HEK293 (cell line): ENCODE data around the gene DCTN2.

Source experiments
- CTCF ChIA-PET: fragments of 350-600 bp; formaldehyde crosslinking; extraction: SDS; loops from one replicate; lab custom pipeline; 2021; ENCODE audit warnings: antibody characterized with exemption; lab: Yijun Ruan, JAX
- POLR2A ChIA-PET: fragments of 300-600 bp; formaldehyde crosslinking; extraction: SDS; loops from one replicate; lab custom pipeline; 2020; ENCODE audit warnings: antibody characterized with exemption, inconsistent platforms; lab: Yijun Ruan, JAX
- H3K27ac ChIP-seq: fragments of 200-500 bp; sonication (Bioruptor generic); 2 replicates; pipeline ENCODE4 v1.5.1; 2014; ENCODE audit warnings: low read depth, low read length, control low read depth, inconsistent platforms; ENCODE audit errors: extremely low read depth
- H3K36me3 ChIP-seq, 2 experiments: fragments of 200-500 bp in 1 of 2; sonication (Bioruptor generic) in 1 of 2; 1 replicate in 1 of 2; 2 replicates in 1 of 2; pipeline ENCODE4 v1.5.1; 2014 to 2017; ENCODE audit warnings: inconsistent platforms in 2 of 2, low read length in 2 of 2; ENCODE audit not compliant: control insufficient read depth in 2 of 2, insufficient read depth in 1 of 2
- H3K4me1 ChIP-seq: fragments of 200-500 bp; sonication (Bioruptor generic); 2 replicates; pipeline ENCODE4 v1.5.1; 2014; ENCODE audit warnings: mild to moderate bottlenecking, low read length, inconsistent platforms; ENCODE audit not compliant: control insufficient read depth, insufficient read depth
- H3K4me3 ChIP-seq: 2 replicates; pipeline ENCODE4 v1.5.1; 2011; ENCODE audit warnings: low read depth, mild to moderate bottlenecking, control low read depth, low read length, moderate library complexity
- H3K9me3 ChIP-seq: fragments of 200-500 bp; sonication (Bioruptor generic); 2 replicates; pipeline ENCODE4 v1.5.1; 2014; ENCODE audit warnings: low read depth, low read length, inconsistent platforms; ENCODE audit not compliant: control insufficient read depth, insufficient read depth
- GLIS2 ChIP-seq: fragments of 450-650 bp; formaldehyde crosslinking; IDR thresholded peaks from 2 replicates; pipeline ENCODE4 v1.5.1; 2016; ENCODE audit warnings: missing biosample characterization, missing genetic modification characterization
- KLF10 ChIP-seq: fragments of 450-650 bp; IDR thresholded peaks from 2 replicates; pipeline ENCODE4 v1.5.1; 2018; ENCODE audit warnings: missing biosample characterization, mild to moderate bottlenecking, missing genetic modification characterization
- KLF8 ChIP-seq: fragments of 450-650 bp; formaldehyde crosslinking; IDR thresholded peaks from 2 replicates; pipeline ENCODE4 v1.5.1; 2016; ENCODE audit warnings: missing biosample characterization, missing genetic modification characterization
- KLF9 ChIP-seq: fragments of 450-650 bp; formaldehyde crosslinking; IDR thresholded peaks from 2 replicates; pipeline ENCODE4 v1.5.1; 2016; ENCODE audit warnings: missing biosample characterization, missing genetic modification characterization, low read depth
- MEIS1 ChIP-seq: sonication (generic); formaldehyde crosslinking; IDR thresholded peaks from 2 replicates; pipeline ENCODE4 v1.8.1; 2022; ENCODE audit warnings: missing genetic modification reagents, mild to moderate bottlenecking, borderline replicate concordance
- SALL2 ChIP-seq: fragments of 450-650 bp; formaldehyde crosslinking; IDR thresholded peaks from 2 replicates; pipeline ENCODE4 v1.5.0; 2017; ENCODE audit warnings: missing biosample characterization, mild to moderate bottlenecking, missing genetic modification characterization, borderline replicate concordance
- SP2 ChIP-seq: fragments of 450-650 bp; formaldehyde crosslinking; IDR thresholded peaks from 2 replicates; pipeline ENCODE4 v1.5.1; 2016; ENCODE audit warnings: missing biosample characterization, missing genetic modification characterization
- ZBTB10 ChIP-seq: fragments of 450-650 bp; formaldehyde crosslinking; IDR thresholded peaks from 2 replicates; pipeline ENCODE4 v1.5.1; 2016; ENCODE audit warnings: missing biosample characterization, missing genetic modification characterization
- ZBTB11 ChIP-seq: fragments of 450-650 bp; formaldehyde crosslinking; conservative IDR thresholded peaks from 2 replicates; pipeline ENCODE4 v1.5.1; 2016; ENCODE audit warnings: low read depth, missing biosample characterization, missing genetic modification characterization
- ZBTB21 ChIP-seq: fragments of 450-650 bp; formaldehyde crosslinking; IDR thresholded peaks from 2 replicates; pipeline ENCODE4 v1.5.1; 2017; ENCODE audit warnings: missing biosample characterization, missing genetic modification characterization
- ZBTB26 ChIP-seq: fragments of 450-650 bp; formaldehyde crosslinking; optimal IDR thresholded peaks from 2 replicates; pipeline ENCODE3; 2016; ENCODE audit warnings: missing biosample characterization, mild to moderate bottlenecking, missing genetic modification characterization
- ZFP37 ChIP-seq: fragments of 450-650 bp; formaldehyde crosslinking; IDR thresholded peaks from 2 replicates; pipeline ENCODE4 v1.5.1; 2016; ENCODE audit warnings: missing biosample characterization, missing genetic modification characterization
- ZNF121 ChIP-seq: fragments of 450-650 bp; formaldehyde crosslinking; IDR thresholded peaks from 2 replicates; pipeline ENCODE4 v1.5.1; 2016; ENCODE audit warnings: missing biosample characterization, missing genetic modification characterization
- ZNF169 ChIP-seq: fragments of 450-650 bp; formaldehyde crosslinking; IDR thresholded peaks from 2 replicates; pipeline ENCODE4 v1.5.1; 2016; ENCODE audit warnings: missing biosample characterization, missing genetic modification characterization
- ZNF24 ChIP-seq: fragments of 450-650 bp; formaldehyde crosslinking; IDR thresholded peaks from 2 replicates; pipeline ENCODE4 v1.5.1; 2016; ENCODE audit warnings: missing biosample characterization, missing genetic modification characterization
- ZNF248 ChIP-seq: fragments of 450-650 bp; formaldehyde crosslinking; IDR thresholded peaks from 2 replicates; pipeline ENCODE4 v1.5.1; 2017; ENCODE audit warnings: missing biosample characterization, missing genetic modification characterization
- ZNF423 ChIP-seq: fragments of 450-650 bp; formaldehyde crosslinking; IDR thresholded peaks from 2 replicates; pipeline ENCODE4 v1.5.1; 2016; ENCODE audit warnings: missing biosample characterization, missing genetic modification characterization
- ZNF624 ChIP-seq: fragments of 450-650 bp; formaldehyde crosslinking; IDR thresholded peaks from 2 replicates; pipeline ENCODE4 v1.5.1; 2017; ENCODE audit warnings: missing biosample characterization, missing genetic modification characterization
- ZNF777 ChIP-seq: fragments of 450-650 bp; formaldehyde crosslinking; IDR thresholded peaks from 2 replicates; pipeline ENCODE4 v1.5.1; 2017; ENCODE audit warnings: missing biosample characterization, missing genetic modification characterization, borderline replicate concordance
- ZNF791 ChIP-seq: fragments of 450-650 bp; formaldehyde crosslinking; IDR thresholded peaks from 2 replicates; pipeline ENCODE4 v1.5.1; 2016; ENCODE audit warnings: missing biosample characterization, missing genetic modification characterization
- ZNF843 ChIP-seq: fragments of 450-650 bp; formaldehyde crosslinking; IDR thresholded peaks from 2 replicates; pipeline ENCODE4 v1.5.1; 2016; ENCODE audit warnings: missing biosample characterization, missing genetic modification characterization
- ZSCAN16 ChIP-seq: fragments of 450-650 bp; formaldehyde crosslinking; IDR thresholded peaks from 2 replicates; pipeline ENCODE4 v1.5.1; 2016; ENCODE audit warnings: missing biosample characterization, missing genetic modification characterization
- ZSCAN23 ChIP-seq: fragments of 450-650 bp; formaldehyde crosslinking; IDR thresholded peaks from 2 replicates; pipeline ENCODE4 v1.5.1; 2016; ENCODE audit warnings: missing biosample characterization, missing genetic modification characterization
- TF ChIP-seq, protein P1 (sequence below): fragments of 450-650 bp; IDR thresholded peaks from 2 replicates; pipeline ENCODE4 v1.5.1; 2018; ENCODE audit warnings: missing biosample characterization, missing genetic modification characterization
- TF ChIP-seq, protein P2 (sequence below): fragments of 450-650 bp; formaldehyde crosslinking; IDR thresholded peaks from 2 replicates; pipeline ENCODE4 v1.5.1; 2016; ENCODE audit warnings: missing biosample characterization, missing genetic modification characterization
- TF ChIP-seq, protein P3 (sequence below): fragments of 450-650 bp; formaldehyde crosslinking; IDR thresholded peaks from 2 replicates; pipeline ENCODE4 v1.5.1; 2016; ENCODE audit warnings: missing biosample characterization, missing genetic modification characterization, low read depth

Gene DCTN2

DNA sequence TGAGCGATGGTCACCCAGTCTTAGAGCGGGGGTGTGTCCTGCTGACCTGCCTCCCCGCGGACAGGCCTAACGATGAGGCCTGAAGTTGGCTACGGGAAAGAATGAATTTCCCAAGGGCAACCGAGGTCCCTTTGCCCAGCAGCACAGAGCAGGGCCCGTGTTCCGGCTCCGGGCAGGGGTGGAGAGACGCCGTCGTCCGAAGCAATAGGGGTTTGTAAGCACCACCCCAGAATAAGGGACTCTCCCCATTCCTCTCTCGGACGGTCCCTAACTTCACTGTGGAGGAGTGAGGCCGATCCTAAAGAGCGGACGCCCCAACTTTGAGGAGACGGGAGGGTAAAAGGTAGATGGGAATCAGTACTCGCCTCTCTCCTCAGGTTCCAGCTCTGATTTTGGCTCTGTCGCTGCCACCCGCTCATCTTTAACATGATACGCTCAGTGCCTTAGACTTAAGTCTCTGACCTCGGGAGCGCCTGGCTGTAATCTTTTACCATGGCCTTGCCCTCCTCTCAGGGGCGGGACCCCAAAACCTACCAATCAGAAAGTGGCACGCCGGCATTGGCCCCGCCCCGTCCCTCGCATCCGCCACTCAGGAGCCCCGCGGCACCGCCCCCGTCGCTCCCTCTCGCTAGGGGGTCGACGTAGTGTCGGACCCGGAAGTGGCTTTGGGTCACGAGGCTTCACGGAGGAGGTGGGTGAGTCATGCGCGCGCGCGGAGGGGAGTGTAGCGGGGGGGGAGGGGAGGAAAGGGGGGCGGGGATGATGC, 26.8 kb downstream of the DCTN2 start, which contains the start of gene DDIT3:
DDIT3 (minus strand) TSS at position 462 of the 766 bp plus-strand sequence. CDS start 3,108 bp downstream, outside the sequence.
- ChIA-PET POLR2A (interaction anchor here (0.6 to 2.2 kb wide), 16 partner anchors 8 to 326 kb away, joined by 3 to 13 read pairs (median 4); partner anchors contain the start of genes CDK4, CTDSP2, DCTN2 and GLI1), CTCF (interaction anchor here (1.0 to 1.4 kb wide), 3 partner anchors 61 to 64 kb away, joined by 5 read pairs; partner anchors contain the start of gene GLI1)
- Histone ChIP-seq H3K9me3 (no peaks in the 10 kb centered on the region), H3K4me1 (peaks cover 13% of the 10 kb centered on the region), H3K36me3 (peaks cover 11 to 56% of the 10 kb centered on the region in 2 experiments), H3K4me3 (peak within 1 kb of the TSS; percentile 79), H3K27ac (peak within 1 kb of the TSS; percentile 94)
- TF ChIP-seq KLF8 (tag by site-specific recombination) = peak; percentile 60
- 0 out of 2 replicates have a peak, but pooled peaks have one; percentile 11 for TF ChIP-seq ZBTB11
- peak; percentile 90 for TF ChIP-seq KLF9 (tag by site-specific recombination)
- TF ChIP-seq, protein P1, sequence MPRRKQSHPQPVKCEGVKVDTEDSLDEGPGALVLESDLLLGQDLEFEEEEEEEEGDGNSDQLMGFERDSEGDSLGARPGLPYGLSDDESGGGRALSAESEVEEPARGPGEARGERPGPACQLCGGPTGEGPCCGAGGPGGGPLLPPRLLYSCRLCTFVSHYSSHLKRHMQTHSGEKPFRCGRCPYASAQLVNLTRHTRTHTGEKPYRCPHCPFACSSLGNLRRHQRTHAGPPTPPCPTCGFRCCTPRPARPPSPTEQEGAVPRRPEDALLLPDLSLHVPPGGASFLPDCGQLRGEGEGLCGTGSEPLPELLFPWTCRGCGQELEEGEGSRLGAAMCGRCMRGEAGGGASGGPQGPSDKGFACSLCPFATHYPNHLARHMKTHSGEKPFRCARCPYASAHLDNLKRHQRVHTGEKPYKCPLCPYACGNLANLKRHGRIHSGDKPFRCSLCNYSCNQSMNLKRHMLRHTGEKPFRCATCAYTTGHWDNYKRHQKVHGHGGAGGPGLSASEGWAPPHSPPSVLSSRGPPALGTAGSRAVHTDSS = peak; percentile 63; the same call in 1 of the 2 replicates
- TF ChIP-seq ZFP37 (tag by site-specific recombination) = peak; percentile 69; the same call in 1 of the 2 replicates
- peak; percentile 66 for TF ChIP-seq ZBTB26 (tag by site-specific recombination)
- 0 out of 2 replicates have a peak, but pooled peaks have one; percentile 26 for TF ChIP-seq ZNF169 (tag by site-specific recombination)
- peak; percentile 30; the same call in 1 of the 2 replicates for TF ChIP-seq ZNF121 (tag by site-specific recombination)
- peak; percentile 61; the same call in 1 of the 2 replicates for TF ChIP-seq ZSCAN23 (tag by site-specific recombination)
- no peak for TF ChIP-seq ZNF423
- 0 out of 2 replicates have a peak, but pooled peaks have one; percentile 9 for TF ChIP-seq ZNF248
- TF ChIP-seq, protein P2, sequence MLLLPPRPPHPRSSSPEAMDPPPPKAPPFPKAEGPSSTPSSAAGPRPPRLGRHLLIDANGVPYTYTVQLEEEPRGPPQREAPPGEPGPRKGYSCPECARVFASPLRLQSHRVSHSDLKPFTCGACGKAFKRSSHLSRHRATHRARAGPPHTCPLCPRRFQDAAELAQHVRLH (tag by site-specific recombination) = no peak
- TF ChIP-seq ZBTB21 (tag by site-specific recombination) = no peak
- TF ChIP-seq ZNF24 (tag by site-specific recombination) = peak; percentile 75; the same call in 1 of the 2 replicates
- TF ChIP-seq MEIS1 (CRISPR knock-in tag) = no peak
- peak; percentile 98 for TF ChIP-seq SP2 (tag by site-specific recombination)
- 0 out of 2 replicates have a peak, but pooled peaks have one; percentile 39 for TF ChIP-seq ZNF843 (tag by site-specific recombination)
- TF ChIP-seq, protein P3, sequence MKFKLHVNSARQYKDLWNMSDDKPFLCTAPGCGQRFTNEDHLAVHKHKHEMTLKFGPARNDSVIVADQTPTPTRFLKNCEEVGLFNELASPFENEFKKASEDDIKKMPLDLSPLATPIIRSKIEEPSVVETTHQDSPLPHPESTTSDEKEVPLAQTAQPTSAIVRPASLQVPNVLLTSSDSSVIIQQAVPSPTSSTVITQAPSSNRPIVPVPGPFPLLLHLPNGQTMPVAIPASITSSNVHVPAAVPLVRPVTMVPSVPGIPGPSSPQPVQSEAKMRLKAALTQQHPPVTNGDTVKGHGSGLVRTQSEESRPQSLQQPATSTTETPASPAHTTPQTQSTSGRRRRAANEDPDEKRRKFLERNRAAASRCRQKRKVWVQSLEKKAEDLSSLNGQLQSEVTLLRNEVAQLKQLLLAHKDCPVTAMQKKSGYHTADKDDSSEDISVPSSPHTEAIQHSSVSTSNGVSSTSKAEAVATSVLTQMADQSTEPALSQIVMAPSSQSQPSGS (tag by site-specific recombination) = 0 out of 2 replicates have a peak, but pooled peaks have one; percentile 27
- no peak for TF ChIP-seq GLIS2 (tag by site-specific recombination)
- no peak for TF ChIP-seq ZNF777 (tag by site-specific recombination)
- 0 out of 2 replicates have a peak, but pooled peaks have one; percentile 48 for TF ChIP-seq ZSCAN16 (tag by site-specific recombination)
- peak; percentile 54 for TF ChIP-seq ZBTB10 (tag by site-specific recombination)
- TF ChIP-seq ZNF791 = no peak
- peak; percentile 65; the same call in 1 of the 2 replicates for TF ChIP-seq ZNF624 (tag by site-specific recombination)
- TF ChIP-seq KLF10 (tag by site-specific recombination) = peak; percentile 99
- TF ChIP-seq SALL2 (tag by site-specific recombination) = no peak
